SU-DHL-6 (cell line): ENCODE data around the gene SELENOH.
"Not testable (repeated sequence)": the region's sequence is repeated elsewhere in the genome, so short reads cannot be mapped to it uniquely, and the experiment has no call there.

Source experiments
- H2AFZ ChIP-seq: fragments of 200-600 bp; sonication (generic); 2 replicates; pipeline ENCODE4 v1.6.1; 2014; ENCODE audit warnings: low read depth, mild to moderate bottlenecking, moderate library complexity, mixed read lengths, antibody characterized with exemption, low read length; ENCODE audit not compliant: severe bottlenecking
- H3F3A ChIP-seq: fragments of 200-600 bp; shearing (Covaris generic); 2 replicates; pipeline ENCODE4 v1.6.0; 2016; ENCODE audit warnings: antibody characterized with exemption, mild to moderate bottlenecking; ENCODE audit not compliant: insufficient read depth
- H3K27ac ChIP-seq: fragments of 200-600 bp; sonication (generic); 2 replicates; pipeline ENCODE4 v1.5.1; 2016; ENCODE audit warnings: low read depth, mild to moderate bottlenecking, low read length, moderate library complexity, mixed read lengths
- H3K27me3 ChIP-seq: fragments of 200-600 bp; sonication (generic), shearing (Covaris generic); 2 replicates; pipeline ENCODE4 v1.6.0; 2014; ENCODE audit warnings: mild to moderate bottlenecking, low read length
- H3K36me3 ChIP-seq: fragments of 200-600 bp; sonication (generic); 2 replicates; pipeline ENCODE4 v1.6.1; 2014; ENCODE audit warnings: mild to moderate bottlenecking, low read length, mixed read lengths
- H3K4me2 ChIP-seq: fragments of 300-600, 200-600 bp; shearing (Covaris generic), sonication (generic); 2 replicates; pipeline ENCODE4 v1.6.0; 2014; ENCODE audit warnings: low read length, low read depth, mild to moderate bottlenecking; ENCODE audit not compliant: poor library complexity, severe bottlenecking
- H3K4me3 ChIP-seq: fragments of 200-600 bp; sonication (generic); 2 replicates; pipeline ENCODE4 v1.5.1; 2014; ENCODE audit warnings: antibody characterized with exemption, low read length, mild to moderate bottlenecking, mixed read lengths; ENCODE audit not compliant: insufficient read depth, poor library complexity, severe bottlenecking
- H3K79me2 ChIP-seq: fragments of 200-600 bp; sonication (generic); 2 replicates; pipeline ENCODE4 v1.6.1; 2014; ENCODE audit warnings: mild to moderate bottlenecking, low read length, moderate library complexity; ENCODE audit not compliant: insufficient read depth
- H3K9ac ChIP-seq: fragments of 200-600 bp; sonication (generic); 2 replicates; pipeline ENCODE4 v1.7.0; 2014; ENCODE audit warnings: mild to moderate bottlenecking, low read length
- H3K9me2 ChIP-seq: fragments of 200-600 bp; sonication (generic); replicated peaks from 2 replicates; pipeline ENCODE4 v1.6.1; 2014; ENCODE audit warnings: low read length; ENCODE audit not compliant: insufficient read depth
- H3K9me3 ChIP-seq: fragments of 200-600 bp; sonication (generic); 2 replicates; pipeline ENCODE4 v1.6.1; 2014; ENCODE audit warnings: low read length, mixed read lengths; ENCODE audit not compliant: insufficient read depth
- H4K20me1 ChIP-seq: fragments of 200-600 bp; sonication (generic); 2 replicates; pipeline ENCODE4 v1.6.1; 2014; ENCODE audit warnings: low read depth, mild to moderate bottlenecking, antibody characterized with exemption, low read length, moderate library complexity, mixed read lengths
- CTCF ChIP-seq: fragments of 200-600 bp; sonication (generic); IDR thresholded peaks from one replicate; pipeline ENCODE4 v1.5.1; 2017; ENCODE audit warnings: antibody characterized with exemption, mild to moderate bottlenecking, low read length, moderate library complexity; ENCODE audit not compliant: insufficient read depth, poor library complexity, severe bottlenecking
- EZH2phosphoT487 ChIP-seq: fragments of 200-600 bp; sonication (generic), shearing (Covaris generic); conservative IDR thresholded peaks from 2 replicates; pipeline ENCODE4 v1.6.1; 2018; ENCODE audit warnings: mild to moderate bottlenecking, antibody characterized with exemption, low read length, moderate library complexity, mixed read lengths

SELENOH gene

GRCh38 chr11:57713835-57714234, 27.5 kb upstream of the SELENOH start:
- Histone ChIP-seq H3K9ac (peak overlapping the region; percentile 90), H3K27ac (no peak overlapping the region), H4K20me1 (no peaks in the 10 kb centered on the region), H3K9me2 (no peaks in the 10 kb centered on the region), H3F3A (no peaks in the 10 kb centered on the region; the same call in 1 of the 2 replicates), H3K27me3 (no peaks in the 10 kb centered on the region), H3K36me3 (no peaks in the 10 kb centered on the region), H3K9me3 (no peaks in the 10 kb centered on the region), H3K4me3 (peak overlapping the region; percentile 97), H3K4me2 (peak overlapping the region; percentile 87), H2AFZ (no peak overlapping the region), H3K79me2 (peaks cover 58% of the 10 kb centered on the region)
- TF ChIP-seq CTCF (no peak), EZH2phosphoT487 (no peak)

- not testable (repeated sequence) for H3K4me2 ChIP-seq, H3K9ac ChIP-seq, H3K27me3 ChIP-seq, H3K4me3 ChIP-seq, H4K20me1 ChIP-seq, H3K9me2 ChIP-seq, H3K36me3 ChIP-seq, H2AFZ ChIP-seq, H3K9me3 ChIP-seq, H3K27ac ChIP-seq, H3F3A ChIP-seq
- peaks cover 67% of the 10 kb centered on the region for H3K79me2 ChIP-seq
Observed at GRCh38 chr11:57716726-57717125, 24.6 kb upstream of the SELENOH start.

- Histone ChIP-seq H3K9me2 (no peaks in the 10 kb centered on the region), H3K79me2 (peaks cover 92% of the 10 kb centered on the region), H4K20me1 (peaks cover 9% of the 10 kb centered on the region; the same call in 1 of the 2 replicates), H3K4me3 (no peak overlapping the region), H3K9ac (no peak overlapping the region), H3K36me3 (peaks cover 5% of the 10 kb centered on the region; the same call in 1 of the 2 replicates), H2AFZ (no peak overlapping the region), H3K4me2 (no peak overlapping the region), H3K27ac (no peak overlapping the region), H3K27me3 (no peaks in the 10 kb centered on the region), H3K9me3 (no peaks in the 10 kb centered on the region), H3F3A (peaks cover 18% of the 10 kb centered on the region; the same call in 1 of the 2 replicates)
- TF ChIP-seq CTCF, result no peak
- TF ChIP-seq EZH2phosphoT487, result no peak
Observed at GRCh38 chr11:57727185-57727584, 14.1 kb upstream of the SELENOH start.

GRCh38 chr11:57728829-57729228, 12.5 kb upstream of the SELENOH start:
- peaks cover 18% of the 10 kb centered on the region; the same call in 1 of the 2 replicates for H3F3A ChIP-seq
- no peaks in the 10 kb centered on the region for H3K36me3 ChIP-seq
- H3K27me3 ChIP-seq, result no peaks in the 10 kb centered on the region
- H4K20me1 ChIP-seq, result peaks cover 9% of the 10 kb centered on the region; the same call in 1 of the 2 replicates
- H3K4me2 ChIP-seq, result peak overlapping the region; percentile 45
- H3K9me3 ChIP-seq, result no peaks in the 10 kb centered on the region
- TF ChIP-seq CTCF (no peak), EZH2phosphoT487 (no peak)
- no peak overlapping the region for H3K4me3 ChIP-seq
- H3K79me2 ChIP-seq, result peaks cover 95% of the 10 kb centered on the region
- peak overlapping the region; percentile 6; the same call in 1 of the 2 replicates for H3K9ac ChIP-seq
- H3K9me2 ChIP-seq, result no peaks in the 10 kb centered on the region
- no peak overlapping the region for H2AFZ ChIP-seq
- peak overlapping the region; percentile 28; the same call in 1 of the 2 replicates for H3K27ac ChIP-seq
